Stimulated activated CD8-positive, alpha-beta memory T cell treated with anti-CD3 and anti-CD28 coated beads, Interleukin-15, amount 100 ng/mL, for 1 hour (primary cell): Measurements from ENCODE around the gene PPM1M.

Experiments
- DNase-seq: peaks from one replicate; pipeline ENCODE4 v3.0.0-alpha.2; 2020; ENCODE audit warnings: low read depth

PPM1M gene

DNA sequence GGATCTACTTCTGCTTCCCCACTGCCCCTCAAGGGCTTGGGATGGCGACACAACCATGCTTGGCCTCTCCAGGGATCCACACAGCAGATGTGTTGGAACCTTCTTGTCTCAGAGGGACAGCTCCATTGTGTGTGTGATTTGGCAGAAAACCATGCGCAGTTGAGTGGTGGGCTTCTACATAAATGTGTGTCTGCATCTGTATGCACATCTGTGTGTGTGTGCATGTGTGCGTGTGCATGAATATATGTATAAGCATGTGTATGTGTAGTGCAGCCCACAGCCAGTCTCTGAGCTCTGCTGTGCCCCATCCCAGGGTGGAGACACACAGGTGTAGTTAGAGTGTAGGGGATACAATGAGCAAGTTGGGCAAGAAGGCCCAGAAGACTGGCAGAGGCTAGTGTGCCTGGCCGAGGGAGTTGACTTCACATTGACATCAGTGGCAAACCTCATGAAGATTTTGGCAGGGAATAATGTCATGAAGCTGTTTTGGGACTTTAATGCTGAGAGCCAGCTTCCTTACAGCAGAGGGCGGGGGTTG lies 50.2 kb downstream of the PPM1M start:
- DNase-seq, result no peak

- no peak for DNase-seq
Observed at GRCh38 chr3:52297242-52298148, 51.9 kb downstream of the PPM1M start.

DNA sequence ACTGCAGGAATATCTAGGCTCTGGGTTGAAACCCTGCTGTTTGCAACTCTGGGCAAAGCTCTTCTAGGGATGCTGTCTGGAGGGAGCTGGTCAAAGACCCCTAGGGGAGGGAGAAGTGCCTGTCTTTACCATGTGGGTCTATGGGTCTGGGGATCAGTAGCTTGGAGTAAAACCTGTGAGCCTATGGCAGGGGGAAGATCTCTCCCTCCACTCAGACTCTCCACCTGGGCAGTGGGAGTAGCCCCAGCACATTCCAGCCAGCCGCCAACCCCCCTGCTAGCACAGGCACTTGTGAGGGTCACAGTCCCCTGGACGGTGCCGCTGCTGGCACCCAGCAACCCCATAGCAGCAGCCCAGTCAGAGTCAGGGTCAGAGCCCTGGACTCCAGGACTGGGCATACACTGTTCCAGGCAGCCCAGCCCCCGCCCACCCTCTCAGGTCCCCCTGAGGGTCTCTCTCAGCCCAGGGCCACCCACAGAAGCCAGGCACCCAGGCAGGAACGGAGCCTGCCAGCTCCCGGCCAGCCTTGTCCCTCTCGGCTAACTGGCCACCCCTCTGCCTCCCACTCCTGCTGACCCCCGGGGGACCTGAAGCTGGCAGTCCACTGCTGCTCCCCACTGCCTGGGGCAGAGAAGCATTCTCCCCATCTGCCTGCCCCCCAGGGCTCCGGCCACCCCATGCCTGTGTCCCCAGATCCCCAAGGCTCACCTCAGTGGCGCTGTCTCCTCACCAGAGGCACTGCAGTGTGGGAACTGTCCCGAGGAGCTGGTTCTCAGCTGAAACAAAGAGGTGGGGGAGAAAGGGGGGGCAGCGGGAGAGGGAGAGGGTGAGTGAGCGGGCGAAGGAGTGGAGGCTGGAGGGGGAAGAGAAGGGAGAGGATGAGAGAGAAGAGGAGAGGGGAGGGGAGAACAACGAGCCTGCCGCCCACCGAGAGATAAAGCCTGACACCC lies 52.9 kb downstream of the PPM1M start:
- DNase-seq, result no peak

- DNase-seq, result no peak
Observed at GRCh38 chr3:52299247-52299878, 53.8 kb downstream of the PPM1M start.
